A172 (cell line): ENCODE results near the gene ZNF668. TPM values are rescaled to one million over a fixed set of nuclear protein-coding genes. Genes with fewer than 3 reads are reported as not detected.
A peak's percentile ranks its signal among the peaks of the same experiment; 100 is the strongest.

Experiments used
- DNase-seq: peaks from one replicate; pipeline ENCODE4 v3.0.0-alpha.2; 2015; ENCODE audit warnings: low spot score
- total RNA-seq: library from RNA; depleted of rRNA; stranded (reverse); fragments of >200 nt; shearing (Covaris generic); gene quantifications from 2 replicates; pipeline ENCODE4 v1.2.3, GENCODE V29; 2014; rRNA removed

Gene ZNF668
- total RNA-seq, result 31.2 and 35.5 TPM in 2 replicates

DNA sequence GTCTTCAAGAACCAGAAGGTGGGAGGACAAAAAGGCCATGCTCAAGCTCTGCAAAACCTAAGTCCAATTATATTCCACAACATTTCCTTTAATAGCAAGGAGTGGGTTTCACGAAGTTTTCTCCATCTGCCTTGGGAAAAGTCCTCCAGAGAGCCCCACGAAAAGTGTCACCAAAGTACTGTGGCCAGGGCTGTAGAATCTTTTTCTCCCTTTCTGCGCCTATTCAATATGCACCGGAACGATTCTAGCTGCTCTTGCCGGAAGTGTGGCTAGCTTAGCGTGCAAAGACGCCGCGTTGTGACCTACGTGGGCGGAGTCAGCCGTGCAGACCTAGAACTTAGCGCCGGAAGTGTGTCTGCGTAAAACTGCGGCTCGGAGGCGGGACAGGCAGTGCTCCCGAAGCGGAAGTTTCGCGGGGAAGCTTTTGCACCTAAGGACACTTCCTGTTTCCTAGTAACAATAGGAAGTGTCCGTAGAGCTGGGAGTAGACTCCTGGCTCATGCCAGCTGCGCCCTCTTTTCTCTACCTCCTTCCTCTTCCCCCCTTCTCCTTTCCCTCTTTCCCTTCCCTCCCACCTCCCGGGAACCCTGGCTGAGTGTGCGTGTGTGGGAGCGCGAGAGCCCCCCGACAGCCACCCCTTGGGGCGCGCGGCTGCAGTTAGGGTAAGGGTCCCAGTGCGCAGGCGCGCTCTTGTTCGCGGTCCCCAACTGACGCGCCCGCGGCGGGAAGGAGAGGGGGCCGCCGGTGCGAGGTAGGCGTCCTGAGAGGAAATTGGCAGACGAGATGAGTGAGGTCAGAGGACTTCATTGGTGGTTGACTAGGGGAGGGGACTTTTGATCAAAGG, at the start of gene ZNF668, which contains the start of gene ZNF646:
Gene ZNF668, minus strand, starts transcription at position 271 of the 844 bp plus-strand sequence. CDS start 9,781 bp downstream, outside the sequence.
Gene ZNF646, plus strand, starts transcription at position 453 of the 844 bp plus-strand sequence. CDS start 1,903 bp downstream, outside the sequence.
- peak; percentile 99 for DNase-seq

DNA sequence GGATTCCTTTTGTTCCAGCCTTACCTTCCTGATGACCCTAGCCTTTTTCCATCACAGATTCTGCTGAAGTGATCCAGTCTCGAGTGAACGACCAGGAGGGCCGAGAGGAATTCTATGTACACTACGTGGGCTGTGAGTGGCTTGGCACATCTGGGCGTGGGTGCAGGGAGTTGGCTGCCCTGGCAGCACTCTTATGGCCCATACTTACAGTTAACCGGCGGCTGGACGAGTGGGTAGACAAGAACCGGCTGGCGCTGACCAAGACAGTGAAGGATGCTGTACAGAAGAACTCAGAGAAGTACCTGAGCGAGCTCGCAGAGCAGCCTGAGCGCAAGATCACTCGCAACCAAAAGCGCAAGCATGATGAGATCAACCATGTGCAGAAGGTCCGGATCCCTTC, 46.1 kb upstream of the ZNF668 start:
- no peak for DNase-seq

- no peak for DNase-seq
Measured at GRCh38 chr16:31118223-31119155, 44.4 kb upstream of the ZNF668 start.

DNA sequence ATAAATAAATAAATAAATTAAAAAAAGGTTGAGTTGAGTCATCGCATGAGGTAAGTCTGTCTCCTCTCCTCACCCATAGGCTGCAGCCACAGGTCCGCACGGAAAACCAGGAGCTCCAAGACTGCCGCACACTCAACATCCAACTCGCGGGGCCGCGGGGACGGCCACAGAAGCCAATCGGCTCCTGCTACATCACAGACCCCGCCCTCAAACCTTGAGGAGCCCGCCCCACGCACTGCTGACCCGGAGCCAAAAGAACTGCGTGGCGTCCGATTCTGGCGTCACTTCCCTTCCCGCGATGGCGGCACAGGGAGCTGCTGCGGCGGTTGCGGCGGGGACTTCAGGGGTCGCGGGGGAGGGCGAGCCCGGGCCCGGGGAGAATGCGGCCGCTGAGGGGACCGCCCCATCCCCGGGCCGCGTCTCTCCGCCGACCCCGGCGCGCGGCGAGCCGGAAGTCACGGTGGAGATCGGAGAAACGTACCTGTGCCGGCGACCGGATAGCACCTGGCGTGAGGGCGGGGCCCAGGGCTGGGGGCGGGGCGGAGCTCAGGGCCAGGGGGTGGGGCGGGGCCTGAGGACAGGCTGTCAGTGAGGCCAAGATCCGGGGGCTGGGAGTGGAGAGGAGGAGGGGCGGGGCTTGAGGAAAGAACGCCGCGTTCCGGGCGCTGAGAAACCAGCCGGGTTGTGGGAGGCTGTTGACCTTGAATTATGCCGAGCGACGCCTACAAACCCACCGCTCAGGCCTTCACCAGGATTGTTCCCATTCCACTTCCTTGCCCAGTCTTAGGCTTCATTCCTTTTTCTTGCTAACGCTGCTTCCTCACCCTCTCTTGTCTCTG, 43.6 kb upstream of the ZNF668 start, which contains the start of gene KAT8:
Gene KAT8, plus strand, starts transcription at position 281 of the 839 bp plus-strand sequence. Its CDS starts 18 bp downstream, at position 299.
- DNase-seq, result peak; percentile 97

GRCh38 chr16:31114468-31114867, 40.4 kb upstream of the ZNF668 start:
- DNase-seq, result no peak

DNA sequence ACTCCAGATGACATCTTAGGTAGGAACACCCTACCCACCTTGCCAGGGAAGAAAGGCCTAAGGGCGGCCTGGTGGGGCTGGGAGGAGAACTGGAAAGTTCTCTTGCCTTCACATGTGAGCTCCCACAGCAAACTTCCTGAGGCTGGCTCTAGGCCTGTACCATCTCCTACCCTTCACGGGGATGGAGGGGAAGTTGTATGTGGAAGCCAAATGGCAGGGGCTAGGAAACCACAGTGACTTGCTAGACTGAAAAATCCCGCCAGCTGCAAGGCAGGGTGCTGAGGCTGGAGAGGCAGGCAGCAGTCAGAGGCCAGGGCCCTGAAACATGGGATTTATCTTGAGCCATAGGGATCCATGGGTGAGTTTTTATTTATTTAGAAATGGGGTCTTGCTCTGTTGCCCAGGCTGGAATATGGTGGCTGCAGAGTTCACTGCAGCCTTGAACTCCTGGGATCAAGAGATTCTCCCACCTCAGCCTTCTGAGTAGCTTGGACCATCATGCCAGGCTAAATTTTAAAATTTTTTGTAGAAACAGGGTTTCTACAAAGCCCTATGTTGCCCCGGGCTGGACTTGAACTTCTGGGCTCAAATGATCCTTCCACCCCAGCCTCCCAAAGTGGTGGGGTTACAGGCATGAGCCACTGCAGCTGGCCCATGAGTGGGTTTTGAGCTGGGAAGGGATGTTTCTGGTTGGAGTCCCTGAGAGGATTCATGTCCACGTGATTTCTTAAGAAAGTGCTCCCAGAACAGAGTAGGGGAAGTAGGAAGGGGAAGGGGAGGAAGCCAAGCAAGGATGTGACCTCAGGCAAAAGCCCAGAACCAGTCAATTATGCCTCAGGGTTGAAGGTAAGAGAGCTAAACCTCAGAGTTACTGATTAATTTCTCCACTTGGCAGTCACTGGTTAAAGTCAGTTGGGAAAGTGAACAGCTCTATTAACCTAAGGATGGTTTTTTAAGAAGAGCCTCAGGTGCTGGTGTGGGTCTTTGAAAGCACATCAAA, 39.4 kb upstream of the ZNF668 start:
- no peak for DNase-seq

- no peak for DNase-seq
Measured at GRCh38 chr16:31112711-31113110, 38.7 kb upstream of the ZNF668 start.

DNA sequence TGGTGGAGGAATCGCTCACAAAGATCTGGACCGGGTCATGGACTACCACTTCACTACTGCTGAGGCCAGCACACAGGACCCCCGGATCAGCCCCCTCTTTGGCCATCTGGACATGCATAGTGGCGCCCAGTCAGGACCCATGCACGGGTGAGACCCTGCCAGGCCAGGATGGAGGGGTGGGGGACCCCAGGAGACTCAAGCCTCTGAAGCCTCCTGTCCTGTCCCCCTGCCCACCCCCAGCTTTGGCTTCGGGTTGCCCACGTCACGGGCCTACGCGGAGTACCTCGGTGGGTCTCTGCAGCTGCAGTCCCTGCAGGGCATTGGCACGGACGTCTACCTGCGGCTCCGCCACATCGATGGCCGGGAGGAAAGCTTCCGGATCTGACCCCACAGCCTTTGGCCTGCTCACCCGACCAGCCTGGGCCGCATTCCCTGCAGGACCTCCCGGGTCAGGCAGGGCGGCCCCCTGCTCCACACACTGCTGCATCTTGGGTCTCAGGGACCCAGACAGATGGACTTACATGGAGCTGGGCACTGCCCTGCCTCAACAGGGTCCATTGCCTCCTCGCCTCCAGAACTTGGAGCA, 37.9 kb upstream of the ZNF668 start:
- no peak for DNase-seq

DNA sequence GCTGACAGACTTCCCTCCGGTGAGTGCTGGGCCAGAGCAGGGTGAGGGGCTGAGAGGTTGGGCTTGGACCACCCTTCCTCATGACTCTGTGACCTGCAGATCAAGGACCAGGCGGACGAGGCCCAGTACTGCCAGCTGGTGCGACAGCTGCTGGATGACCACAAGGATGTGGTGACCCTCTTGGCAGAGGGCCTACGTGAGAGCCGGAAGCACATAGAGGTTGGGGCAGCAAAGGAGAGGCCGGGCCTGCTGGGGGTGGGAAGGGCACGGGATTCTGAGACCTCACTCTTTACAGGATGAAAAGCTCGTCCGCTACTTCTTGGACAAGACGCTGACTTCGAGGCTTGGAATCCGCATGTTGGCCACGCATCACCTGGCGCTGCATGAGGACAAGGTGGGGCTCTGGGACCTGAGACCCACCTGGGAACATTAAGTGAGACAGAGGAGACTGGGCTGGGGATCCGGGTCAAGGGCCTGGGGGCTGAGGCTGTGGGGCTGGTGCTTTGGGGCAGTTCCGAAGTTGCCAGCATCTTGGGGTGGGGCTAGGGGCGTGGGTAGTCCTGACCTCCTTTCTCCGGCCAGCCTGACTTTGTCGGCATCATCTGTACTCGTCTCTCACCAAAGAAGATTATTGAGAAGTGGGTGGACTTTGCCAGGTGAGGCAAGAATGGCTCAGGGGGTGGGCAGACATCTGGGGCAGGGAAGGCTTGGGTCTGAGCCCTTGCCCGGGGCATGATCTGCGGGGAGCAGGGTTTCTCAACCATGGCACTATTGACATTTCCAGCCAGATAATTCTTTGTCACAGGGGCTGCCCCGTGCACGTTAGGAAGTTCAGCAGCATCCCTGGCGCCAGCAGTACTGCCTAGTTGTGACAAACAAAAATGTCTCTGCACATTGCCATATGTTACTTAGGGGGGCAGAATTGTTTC, 36.3 kb upstream of the ZNF668 start:
- no peak for DNase-seq

- DNase-seq, result no peak
Measured at GRCh38 chr16:31109622-31110021, 35.6 kb upstream of the ZNF668 start.

DNA sequence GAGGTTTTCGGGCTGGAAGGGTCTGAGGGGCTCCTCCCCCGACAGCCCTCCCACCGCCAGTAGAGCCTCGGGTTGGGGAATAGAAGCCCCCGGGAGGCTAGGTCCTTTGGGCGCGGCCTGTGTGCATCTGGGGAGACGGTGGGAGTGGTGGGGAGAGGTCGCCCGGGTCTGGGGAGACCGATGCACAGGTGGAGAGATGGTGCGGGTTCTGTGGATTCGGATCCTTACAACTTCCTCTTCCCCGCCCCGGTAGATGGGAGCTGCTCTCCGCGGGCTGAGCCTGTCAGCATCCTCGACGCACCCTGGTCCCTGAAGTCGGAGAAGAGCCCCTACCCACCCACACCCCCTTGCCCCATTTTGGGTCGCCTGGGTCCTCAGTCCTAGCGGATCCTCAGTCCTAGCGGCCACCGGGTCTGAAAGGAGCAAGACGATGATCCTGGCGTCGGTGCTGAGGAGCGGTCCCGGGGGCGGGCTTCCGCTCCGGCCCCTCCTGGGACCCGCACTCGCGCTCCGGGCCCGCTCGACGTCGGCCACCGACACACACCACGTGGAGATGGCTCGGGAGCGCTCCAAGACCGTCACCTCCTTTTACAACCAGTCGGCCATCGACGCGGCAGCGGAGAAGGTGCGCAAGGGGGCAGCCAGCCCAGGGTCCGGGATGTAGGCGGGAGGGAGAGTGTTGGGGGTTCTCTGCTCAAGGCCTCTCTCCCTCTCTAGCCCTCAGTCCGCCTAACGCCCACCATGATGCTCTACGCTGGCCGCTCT, 34.9 kb upstream of the ZNF668 start:
- DNase-seq, result no peak

DNA sequence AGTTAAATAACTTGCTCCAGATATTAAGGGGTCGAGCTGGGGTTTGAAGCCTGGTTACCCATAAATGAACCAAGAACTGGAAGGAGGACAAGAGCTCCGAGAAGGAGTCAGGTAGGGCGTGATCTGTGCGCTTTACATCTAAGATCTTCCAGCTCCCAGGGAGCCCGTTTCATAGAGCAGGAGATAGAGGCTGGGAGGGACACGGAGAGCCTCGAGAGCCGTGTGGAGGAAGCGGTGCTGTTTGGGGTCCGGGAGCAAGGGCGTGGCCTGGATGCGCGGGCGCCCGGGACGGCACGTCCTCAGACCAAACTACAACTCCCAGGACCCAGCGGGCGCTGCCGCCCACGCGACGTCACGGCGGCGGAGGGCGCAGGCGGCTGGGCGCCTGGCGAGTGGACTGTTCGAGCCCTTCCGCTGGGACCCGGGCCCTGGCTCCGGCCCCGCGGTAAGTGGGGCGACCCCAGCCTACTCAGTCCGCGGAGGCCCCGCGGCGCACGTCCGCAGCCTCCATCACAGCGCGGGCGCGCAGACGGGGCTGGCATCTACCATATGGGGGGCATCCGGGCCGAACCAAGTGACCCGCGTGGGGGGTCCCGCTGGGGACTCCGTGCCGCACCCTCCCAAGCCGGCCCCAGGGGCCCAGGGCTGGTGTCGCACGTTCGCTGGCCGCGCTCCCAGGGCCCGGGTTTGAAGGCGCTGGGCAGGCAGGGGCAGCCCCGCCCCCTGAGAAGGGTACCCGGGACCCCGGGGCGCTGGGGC, 34.2 kb upstream of the ZNF668 start, which contains the start of gene BCKDK:
Gene BCKDK, plus strand, starts transcription at position 352 of the 759 bp plus-strand sequence. CDS start 838 bp downstream, outside the sequence.
- DNase-seq, result peak; percentile 54

GRCh38 chr16:31107465-31107867, 33.4 kb upstream of the ZNF668 start:
- DNase-seq, result no peak

DNA sequence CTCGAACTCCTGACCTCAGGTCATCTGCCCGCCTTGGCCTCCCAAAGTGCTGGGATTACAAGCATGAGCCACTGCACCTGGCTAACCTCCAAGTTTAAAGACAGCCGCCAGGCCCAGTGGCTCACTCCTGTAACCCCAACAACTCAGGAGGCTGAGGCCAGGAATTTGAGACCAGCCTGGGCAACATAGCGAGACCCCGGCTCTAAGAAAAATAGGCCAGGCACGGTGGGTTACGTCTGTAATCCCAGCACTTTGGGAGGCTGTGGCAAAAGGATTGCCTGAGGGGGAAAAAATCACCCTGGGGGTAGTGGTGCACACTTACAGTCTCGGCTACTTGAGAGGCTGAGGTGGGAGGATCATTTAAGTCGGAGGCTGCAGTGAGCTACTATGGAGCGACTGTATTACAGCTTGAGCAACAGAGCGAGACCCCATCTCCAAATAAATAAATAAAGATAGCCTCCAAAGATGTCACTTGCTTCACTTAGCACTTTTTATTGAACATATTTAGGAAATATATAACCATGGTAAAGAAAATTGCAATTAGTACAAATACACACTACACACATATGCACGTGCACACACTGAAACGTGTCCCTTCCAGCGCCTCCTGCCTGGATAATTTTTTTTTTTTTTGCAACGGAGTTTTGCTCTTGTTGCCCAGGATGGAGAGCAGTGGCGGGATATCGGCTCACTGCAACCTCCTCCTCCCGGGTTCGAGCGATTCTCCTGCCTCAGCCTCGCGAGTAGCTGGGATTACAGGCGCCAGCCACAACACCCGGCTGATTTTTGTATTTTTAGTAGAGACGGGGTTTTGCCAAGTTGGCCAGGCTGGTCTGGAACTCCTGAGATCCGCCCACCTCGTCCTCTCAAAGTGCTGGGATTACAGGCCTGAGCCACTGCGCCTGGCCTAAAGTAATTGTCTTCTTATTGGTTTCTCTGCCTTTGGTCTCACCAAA, 32.7 kb upstream of the ZNF668 start:
- no peak for DNase-seq

DNA sequence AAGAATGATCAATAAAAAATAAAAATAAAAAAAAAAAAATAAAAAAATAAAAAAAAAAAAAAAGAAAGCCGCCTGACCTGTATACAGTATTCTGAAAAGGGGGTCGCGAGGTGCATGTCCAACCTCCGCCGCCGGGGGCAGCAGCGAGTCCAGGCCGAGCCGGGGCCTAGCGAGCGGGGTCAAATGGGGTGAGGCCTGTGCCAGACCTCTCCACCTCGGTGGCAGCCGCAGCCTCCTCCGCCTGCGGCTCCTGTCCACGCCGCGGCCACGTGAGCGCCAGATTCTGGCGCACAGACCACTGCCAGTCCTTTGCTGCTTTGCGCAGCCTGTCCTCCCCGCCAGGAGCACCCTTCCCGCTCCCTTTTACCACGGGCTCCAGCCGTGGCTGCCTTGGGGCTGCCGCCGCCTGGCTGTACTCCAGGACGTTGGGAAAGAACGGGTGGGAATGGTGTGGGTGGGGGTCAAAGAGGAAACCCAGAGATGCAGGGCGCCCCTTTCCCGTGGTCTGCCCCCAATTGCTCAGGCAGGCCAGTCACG, 31.7 kb upstream of the ZNF668 start:
- no peak for DNase-seq
